H1 (cell line): ENCODE measurements around the gene GABRG3. TPM values are rescaled to one million over a fixed set of nuclear protein-coding genes. Genes with fewer than 3 reads are reported as not detected.

Experiments used
- CTCF ChIA-PET: fragments of 300-600 bp; sonication (Branson Sonifier 250); formaldehyde crosslinking; loops from one replicate; lab custom pipeline; 2021; ENCODE audit not compliant: partially characterized antibody; lab: Charles Lee
- POLR2A ChIA-PET: fragments of 300-600 bp; sonication (Branson Sonifier 250); formaldehyde crosslinking; loops from one replicate; lab custom pipeline; 2021; ENCODE audit warnings: inconsistent platforms; ENCODE audit not compliant: partially characterized antibody; lab: Charles Lee
- DNase-seq, 2 experiments: peaks; one replicate each; pipeline versions ENCODE4 v3.0.0 to v3.0.0-alpha.2; 2010 to 2022; ENCODE audit warnings: low spot score in 2 of 2, low read depth in 1 of 2, mixed read lengths in 1 of 2
- FAIRE-seq: peaks from 2 replicates; lab custom pipeline; 2011; peaks lifted over from hg19 to GRCh38; lab: Jason Lieb, UNC
- H2AFZ ChIP-seq: 2 replicates; pipeline ENCODE4 v1.8.1; 2012; ENCODE audit warnings: low read length, inconsistent platforms
- H2AK5ac ChIP-seq: 2 replicates; pipeline ENCODE4 v1.6.1; 2013; ENCODE audit warnings: low read depth, low read length
- H2BK120ac ChIP-seq: replicated peaks from 2 replicates; pipeline ENCODE3; 2013; ENCODE audit warnings: low read depth, low read length, inconsistent platforms
- H2BK12ac ChIP-seq: 2 replicates; pipeline ENCODE4 v1.6.1; 2013; ENCODE audit warnings: low read depth, low read length
- H2BK15ac ChIP-seq: 2 replicates; pipeline ENCODE4 v1.6.1; 2013; ENCODE audit warnings: low read length
- H2BK20ac ChIP-seq: 2 replicates; pipeline ENCODE4 v1.6.1; 2013; ENCODE audit warnings: low read length
- H2BK5ac ChIP-seq: 2 replicates; pipeline ENCODE4 v1.6.1; 2013; ENCODE audit warnings: low read depth, low read length
- H3K14ac ChIP-seq: 2 replicates; pipeline ENCODE4 v1.6.1; 2013; ENCODE audit warnings: inconsistent platforms; ENCODE audit not compliant: insufficient read length
- H3K18ac ChIP-seq: 2 replicates; pipeline ENCODE4 v1.6.1; 2013; ENCODE audit warnings: low read length; ENCODE audit errors: extremely low read depth
- H3K23ac ChIP-seq: 2 replicates; pipeline ENCODE4 v1.6.1; 2013; ENCODE audit warnings: inconsistent platforms; ENCODE audit not compliant: insufficient read length
- H3K23me2 ChIP-seq: 2 replicates; pipeline ENCODE4 v1.6.1; 2013; ENCODE audit warnings: low read depth, low read length
- H3K27ac ChIP-seq: 2 replicates; pipeline ENCODE4 v1.6.1; 2011; ENCODE audit warnings: low read depth, low read length, inconsistent platforms
- H3K27me3 ChIP-seq, 4 experiments: replicated peaks in 1 of 4; 1 replicate in 1 of 4; 2 replicates in 3 of 4; pipeline versions ENCODE4 v1.6.1 to v1.8.1; 2011 to 2013; ENCODE audit warnings: low read length in 3 of 4, mild to moderate bottlenecking in 3 of 4, inconsistent platforms in 2 of 4, mixed read lengths in 2 of 4, moderate library complexity in 1 of 4; ENCODE audit not compliant: control insufficient read depth in 3 of 4, insufficient read depth in 3 of 4; ENCODE audit errors: extremely low read depth in 1 of 4
- H3K36me3 ChIP-seq, 4 experiments: 2 replicates each; pipeline versions ENCODE4 v1.6.1 to v1.8.1; 2011 to 2013; ENCODE audit warnings: mild to moderate bottlenecking in 4 of 4, low read length in 3 of 4, moderate library complexity in 2 of 4, control low read depth in 1 of 4, inconsistent platforms in 1 of 4; ENCODE audit not compliant: insufficient read depth in 4 of 4, control insufficient read depth in 2 of 4
- H3K4ac ChIP-seq: replicated peaks from 2 replicates; pipeline ENCODE3; 2013; ENCODE audit warnings: low read length, low read depth, mixed read lengths, inconsistent platforms; ENCODE audit not compliant: insufficient read length
- H3K4me1 ChIP-seq, 4 experiments: replicated peaks in 1 of 4; 1 replicate in 1 of 4; 2 replicates in 3 of 4; pipeline versions ENCODE4 v1.6.1 to v1.8.1; 2011 to 2013; ENCODE audit warnings: low read length in 3 of 4, inconsistent platforms in 2 of 4, mixed read lengths in 1 of 4; ENCODE audit not compliant: insufficient read depth in 4 of 4, control insufficient read depth in 3 of 4
- H3K4me2 ChIP-seq, 2 experiments: 2 replicates each; pipeline versions ENCODE4 v1.6.1 to v1.8.1; 2011 to 2013; ENCODE audit warnings: low read depth in 2 of 2, low read length in 2 of 2, control low read depth in 1 of 2, inconsistent platforms in 1 of 2, mild to moderate bottlenecking in 1 of 2; ENCODE audit not compliant: insufficient read depth in 1 of 2
- H3K4me3 ChIP-seq, 4 experiments: fragments of 200-600, 300-600 bp in 1 of 4; sonication (generic), shearing (Covaris generic), sonication (Bioruptor Twin) in 1 of 4; 2 replicates each; pipeline versions ENCODE4 v1.5.1 to v1.8.1; 2011 to 2016; ENCODE audit warnings: low read length in 4 of 4, low read depth in 3 of 4, control low read depth in 2 of 4, inconsistent platforms in 2 of 4, mild to moderate bottlenecking in 2 of 4, mixed read lengths in 1 of 4, moderate library complexity in 1 of 4; ENCODE audit not compliant: insufficient read depth in 2 of 4; ENCODE audit errors: extremely low read depth in 1 of 4
- H3K56ac ChIP-seq: replicated peaks from 2 replicates; pipeline ENCODE3; 2013; ENCODE audit warnings: low read depth, mild to moderate bottlenecking, mixed read lengths, low read length, inconsistent platforms; ENCODE audit not compliant: insufficient read length
- H3K79me1 ChIP-seq: 2 replicates; pipeline ENCODE4 v1.6.1; 2013; ENCODE audit warnings: low read depth, low read length, control low read depth
- H3K79me2 ChIP-seq, 2 experiments: 2 replicates each; pipeline versions ENCODE4 v1.6.1 to v1.8.1; 2012 to 2013; ENCODE audit warnings: low read length in 2 of 2, mild to moderate bottlenecking in 2 of 2, inconsistent platforms in 1 of 2; ENCODE audit not compliant: insufficient read depth in 2 of 2, control insufficient read depth in 1 of 2
- H3K9ac ChIP-seq, 4 experiments: replicated peaks in 1 of 4; 1 replicate in 1 of 4; 2 replicates in 3 of 4; pipeline versions ENCODE4 v1.6.1 to v1.8.1; 2011 to 2013; ENCODE audit warnings: low read depth in 3 of 4, low read length in 3 of 4, control low read depth in 2 of 4, mild to moderate bottlenecking in 2 of 4, moderate library complexity in 2 of 4, inconsistent platforms in 1 of 4; ENCODE audit errors: extremely low read depth in 1 of 4
- H3K9me3 ChIP-seq, 2 experiments: 2 replicates each; pipeline versions ENCODE4 v1.6.1 to v1.8.1; 2012 to 2013; ENCODE audit warnings: mild to moderate bottlenecking in 2 of 2, moderate library complexity in 2 of 2, control low read depth in 1 of 2, inconsistent platforms in 1 of 2, low read depth in 1 of 2, low read length in 1 of 2, mixed read lengths in 1 of 2; ENCODE audit not compliant: insufficient read depth in 2 of 2
- H4K20me1 ChIP-seq, 2 experiments: replicated peaks in 1 of 2; 2 replicates each; pipeline versions ENCODE3 to v1.8.1; 2011 to 2013; ENCODE audit warnings: inconsistent platforms in 2 of 2, low read length in 2 of 2, mild to moderate bottlenecking in 1 of 2; ENCODE audit not compliant: insufficient read depth in 2 of 2, control insufficient read depth in 1 of 2
- H4K5ac ChIP-seq: 2 replicates; pipeline ENCODE4 v1.6.1; 2013; ENCODE audit warnings: low read length, low read depth, mixed read lengths, inconsistent platforms; ENCODE audit not compliant: insufficient read length
- H4K8ac ChIP-seq: 2 replicates; pipeline ENCODE4 v1.8.0; 2013; ENCODE audit warnings: mild to moderate bottlenecking, moderate library complexity, low read length, inconsistent platforms; ENCODE audit not compliant: insufficient read depth; ENCODE audit errors: extremely low read depth
- H4K91ac ChIP-seq: replicated peaks from 2 replicates; pipeline ENCODE3; 2013; ENCODE audit warnings: low read length, mixed read lengths, inconsistent platforms; ENCODE audit not compliant: insufficient read length
- E2F6 ChIP-seq: IDR thresholded peaks from 2 replicates; pipeline ENCODE4 v1.6.1; 2012; ENCODE audit warnings: inconsistent platforms
- KDM5A ChIP-seq: fragments of 200-600 bp; IDR thresholded peaks from 2 replicates; pipeline ENCODE4 v1.7.1; 2012; ENCODE audit warnings: mild to moderate bottlenecking, low read length, inconsistent platforms, mixed read lengths
- NANOG ChIP-seq: IDR thresholded peaks from 2 replicates; pipeline ENCODE4 v1.6.1; 2011; ENCODE audit warnings: low read length, low read depth, mild to moderate bottlenecking, inconsistent platforms; ENCODE audit not compliant: insufficient read depth, poor library complexity, severe bottlenecking
- WGBS, 2 experiments: shearing (Covaris generic) in 1 of 2; methylation state at CpG; one replicate each; pipeline versions ENCODE4 v1.1.6 to v1.1.7; 2013 to 2015; ENCODE audit warnings: low lambda C conversion rate in 2 of 2, mixed read lengths in 2 of 2, inconsistent platforms in 1 of 2, low coverage in 1 of 2, missing lambda C conversion rate in 1 of 2; ENCODE audit not compliant: insufficient replicate concordance in 2 of 2, insufficient coverage in 1 of 2, insufficient read length in 1 of 2; ENCODE audit errors: extremely low coverage in 1 of 2, missing lambda C conversion rate in 1 of 2; 5-methylcytosine and 5-hydroxymethylcytosine counted together
- polyA plus RNA-seq, 7 experiments: library from polyadenylated mRNA; depleted of rRNA in 3 of 7; stranded (reverse) in 5 of 7; unstranded in 2 of 7; fragments of >200 nt in 5 of 7; fragments of 200-250 nt in 2 of 7; gene quantifications; 1 replicate in 5 of 7; 2 replicates in 1 of 7; 4 replicates in 1 of 7; pipeline versions ENCODE4 v1.2.1 to v1.2.3, GENCODE V29; 2011 to 2013; ENCODE audit warnings: missing spikeins in 2 of 7, mixed read lengths in 2 of 7
- total RNA-seq: library from RNA; stranded (reverse); fragmentation: NEBNext Ultra II Directional; extraction: Animal tissue kit (Norgen Biotek cat#: 25700); gene quantifications from 2 replicates; pipeline ENCODE4 v1.2.1, GENCODE V29; 2021

Gene GABRG3
- total and polyA plus RNA-seq, 2 of the 8 experiments (the other 6 are each of a cell fraction or from before 2014, with no cell fraction given): 0.17 to 0.80 TPM

GRCh38 chr15:27512281-27513001, 541.5 kb downstream of the GABRG3 start:
- no peak overlapping the region for H4K8ac ChIP-seq
- no peak overlapping the region for H3K27ac ChIP-seq
- H4K20me1 ChIP-seq: no peaks in the 10 kb centered on the region
- H3K4me2 ChIP-seq: no peak overlapping the region
- H2BK20ac ChIP-seq: no peak overlapping the region
- ChIA-PET CTCF (interaction anchor here (0.9 kb wide), 1 partner anchor 259 kb away, joined by 4 read pairs; no protein-coding TSS in a partner anchor), POLR2A (no interaction called here)
- FAIRE-seq (peak; percentile 68), DNase-seq (no peak)
- H3K4me3 ChIP-seq: no peak overlapping the region
- peaks cover 0 to 4% (median 0%) of the 10 kb centered on the region in 4 experiments; a peak in 1 of 8 replicates for H3K36me3 ChIP-seq
- no peak overlapping the region for H2BK120ac ChIP-seq
- no peak overlapping the region for H2AFZ ChIP-seq
- H2BK12ac ChIP-seq: no peak overlapping the region
- 72% methylated on average over 4 of the region's 4 CpGs; no CpG with 5 or more reads in 1 of the 2 experiments for WGBS, 2 experiments
- no peaks in the 10 kb centered on the region for H3K79me2 ChIP-seq
- no peak overlapping the region for H3K14ac ChIP-seq
- TF ChIP-seq E2F6 (no peak), KDM5A (no peak), NANOG (peak; percentile 19)
- no peak overlapping the region for H3K4ac ChIP-seq
- H2BK15ac ChIP-seq: no peak overlapping the region
- H3K27me3 ChIP-seq: no peaks in the 10 kb centered on the region
- no peak overlapping the region for H3K18ac ChIP-seq
- H3K4me1 ChIP-seq: 0 out of 7 replicates have a peak, but pooled peaks cover 0 to 2% (median 0%) of the 10 kb centered on the region in 4 experiments
- H4K5ac ChIP-seq: no peak overlapping the region
- H2BK5ac ChIP-seq: no peak overlapping the region
- H3K56ac ChIP-seq: no peak overlapping the region
- H3K9me3 ChIP-seq: peaks cover 10 to 22% of the 10 kb centered on the region in 2 experiments; a peak in 3 of 4 replicates
- H3K23me2 ChIP-seq: no peaks in the 10 kb centered on the region
- H3K79me1 ChIP-seq: no peaks in the 10 kb centered on the region
- no peak overlapping the region for H3K23ac ChIP-seq
- no peak overlapping the region; a peak in 1 of 7 replicates for H3K9ac ChIP-seq
- H4K91ac ChIP-seq: no peak overlapping the region
- H2AK5ac ChIP-seq: no peak overlapping the region
